Loucy (cell line): ENCODE results near the gene ACOT13.
"Not testable (repeated sequence)": the region's sequence is repeated elsewhere in the genome, so short reads cannot be mapped to it uniquely, and the experiment has no call there.

Source experiments
- H2AFZ ChIP-seq: fragments of 200-600 bp; sonication (generic); 2 replicates; pipeline ENCODE4 v1.6.0; 2016; ENCODE audit warnings: antibody characterized with exemption, mild to moderate bottlenecking, low read length, moderate library complexity
- H3F3A ChIP-seq: fragments of 200-600 bp; 2 replicates; pipeline ENCODE4 v1.6.0; 2016; ENCODE audit warnings: antibody characterized with exemption, low read depth, mild to moderate bottlenecking
- H3K27me3 ChIP-seq: fragments of 200-600 bp; sonication (generic); 2 replicates; pipeline ENCODE4 v1.6.1; 2014; ENCODE audit warnings: low read length, mild to moderate bottlenecking; ENCODE audit not compliant: insufficient read depth, poor library complexity, severe bottlenecking
- H3K36me3 ChIP-seq: fragments of 200-600 bp; sonication (generic); 2 replicates; pipeline ENCODE4 v1.6.1; 2016; ENCODE audit warnings: low read length; ENCODE audit not compliant: insufficient read depth
- H3K4me1 ChIP-seq: fragments of 200-600 bp; sonication (generic); 2 replicates; pipeline ENCODE4 v1.5.1; 2014; ENCODE audit warnings: low read length, mild to moderate bottlenecking; ENCODE audit not compliant: insufficient read depth, poor library complexity, severe bottlenecking
- H3K4me2 ChIP-seq: fragments of 200-600 bp; sonication (generic); 2 replicates; pipeline ENCODE4 v1.6.0; 2014; ENCODE audit warnings: antibody characterized with exemption, low read length, low read depth, mild to moderate bottlenecking; ENCODE audit not compliant: poor library complexity, severe bottlenecking
- H3K4me3 ChIP-seq: fragments of 200-600 bp; sonication (generic); 2 replicates; pipeline ENCODE4 v1.5.1; 2014; ENCODE audit warnings: low read length, mild to moderate bottlenecking, mixed read lengths; ENCODE audit not compliant: poor library complexity, severe bottlenecking
- H3K79me2 ChIP-seq: fragments of 200-600 bp; sonication (generic); 2 replicates; pipeline ENCODE4 v1.6.1; 2014; ENCODE audit warnings: low read length; ENCODE audit not compliant: insufficient read depth
- H3K9ac ChIP-seq: fragments of 200-600 bp; sonication (generic); 2 replicates; pipeline ENCODE4 v1.6.0; 2014; ENCODE audit warnings: mild to moderate bottlenecking, low read depth, low read length, moderate library complexity; ENCODE audit not compliant: poor library complexity, severe bottlenecking
- H3K9me2 ChIP-seq: fragments of 200-600 bp; sonication (generic); replicated peaks from 2 replicates; pipeline ENCODE4 v1.6.1; 2016; ENCODE audit warnings: low read depth, low read length, mixed read lengths
- H3K9me3 ChIP-seq: fragments of 200-600 bp; sonication (generic); 2 replicates; pipeline ENCODE4 v1.6.1; 2014; ENCODE audit warnings: mild to moderate bottlenecking, antibody characterized with exemption, low read length, low read depth; ENCODE audit not compliant: insufficient read depth
- H4K20me1 ChIP-seq: fragments of 200-600 bp; sonication (generic); 2 replicates; pipeline ENCODE4 v1.6.0; 2014; ENCODE audit warnings: antibody characterized with exemption, low read length, mild to moderate bottlenecking; ENCODE audit not compliant: insufficient read depth, poor library complexity, severe bottlenecking
- CTCF ChIP-seq: fragments of 200-600 bp; sonication (generic); conservative IDR thresholded peaks from 2 replicates; pipeline ENCODE4 v1.5.1; 2014; ENCODE audit warnings: mild to moderate bottlenecking, antibody characterized with exemption, low read length
- EZH2phosphoT487 ChIP-seq: fragments of 200-600 bp; IDR thresholded peaks from 2 replicates; pipeline ENCODE4 v1.6.1; 2018; ENCODE audit warnings: antibody characterized with exemption, mild to moderate bottlenecking, moderate library complexity, borderline replicate concordance

ACOT13 gene

GRCh38 chr6:24659561-24659960 lies 7.3 kb upstream of the ACOT13 start:
- TF ChIP-seq EZH2phosphoT487: no peak
- TF ChIP-seq CTCF: no peak
- peaks cover 16% of the 10 kb centered on the region for H3K4me1 ChIP-seq
- H3K79me2 ChIP-seq: peaks cover 48% of the 10 kb centered on the region
- H3F3A ChIP-seq: no peaks in the 10 kb centered on the region
- no peaks in the 10 kb centered on the region for H3K9me2 ChIP-seq
- peaks cover 9% of the 10 kb centered on the region for H4K20me1 ChIP-seq
- H3K4me3 ChIP-seq: no peak overlapping the region
- no peaks in the 10 kb centered on the region for H3K27me3 ChIP-seq
- H2AFZ ChIP-seq: no peak overlapping the region
- no peaks in the 10 kb centered on the region for H3K9me3 ChIP-seq
- no peak overlapping the region for H3K9ac ChIP-seq
- no peak overlapping the region for H3K4me2 ChIP-seq
- H3K36me3 ChIP-seq: peaks cover 5% of the 10 kb centered on the region; the same call in 1 of the 2 replicates

- Histone ChIP-seq H3K9ac (no peak overlapping the region), H3K4me2 (no peak overlapping the region), H3K36me3 (peaks cover 5% of the 10 kb centered on the region; the same call in 1 of the 2 replicates), H2AFZ (no peak overlapping the region), H3K4me1 (peaks cover 22% of the 10 kb centered on the region), H3K79me2 (peaks cover 54% of the 10 kb centered on the region), H3K9me2 (no peaks in the 10 kb centered on the region), H3K9me3 (no peaks in the 10 kb centered on the region), H3K27me3 (no peaks in the 10 kb centered on the region), H3K4me3 (no peak overlapping the region), H3F3A (no peaks in the 10 kb centered on the region), H4K20me1 (peaks cover 14% of the 10 kb centered on the region)
- TF ChIP-seq EZH2phosphoT487: no peak
Measured at GRCh38 chr6:24660105-24660504, 6.8 kb upstream of the ACOT13 start.

- peaks cover 56% of the 10 kb centered on the region for H3K79me2 ChIP-seq
- H3K9ac ChIP-seq, H3K9me2 ChIP-seq, H3K36me3 ChIP-seq, H3K4me2 ChIP-seq, H3F3A ChIP-seq, H3K9me3 ChIP-seq, H3K27me3 ChIP-seq, H3K4me3 ChIP-seq, H2AFZ ChIP-seq: not testable (repeated sequence)
- H4K20me1 ChIP-seq: peaks cover 26% of the 10 kb centered on the region
- H3K4me1 ChIP-seq: peaks cover 23% of the 10 kb centered on the region
Measured at GRCh38 chr6:24661759-24662158, 5.1 kb upstream of the ACOT13 start.

- no peaks in the 10 kb centered on the region for H3K9me3 ChIP-seq
- no peak overlapping the region for H3K4me2 ChIP-seq
- H3K36me3 ChIP-seq: peaks cover 5% of the 10 kb centered on the region; the same call in 1 of the 2 replicates
- H3F3A ChIP-seq: no peaks in the 10 kb centered on the region
- H3K9me2 ChIP-seq: no peaks in the 10 kb centered on the region
- no peak for TF ChIP-seq CTCF
- TF ChIP-seq EZH2phosphoT487: no peak
- H3K4me3 ChIP-seq: no peak overlapping the region
- peaks cover 26% of the 10 kb centered on the region for H4K20me1 ChIP-seq
- H3K4me1 ChIP-seq: peaks cover 23% of the 10 kb centered on the region
- no peak overlapping the region for H3K9ac ChIP-seq
- peaks cover 3% of the 10 kb centered on the region for H3K27me3 ChIP-seq
- no peak overlapping the region for H2AFZ ChIP-seq
- peaks cover 54% of the 10 kb centered on the region for H3K79me2 ChIP-seq
Measured at GRCh38 chr6:24662236-24662635, 4.6 kb upstream of the ACOT13 start.
